ENCODE data around the gene NCCRP1. TPM values are rescaled to one million over a fixed set of nuclear protein-coding genes. Genes with fewer than 3 reads are reported as not detected.

The NCCRP1 gene
- total and polyA plus RNA-seq, 4 donors: not detected

DNA sequence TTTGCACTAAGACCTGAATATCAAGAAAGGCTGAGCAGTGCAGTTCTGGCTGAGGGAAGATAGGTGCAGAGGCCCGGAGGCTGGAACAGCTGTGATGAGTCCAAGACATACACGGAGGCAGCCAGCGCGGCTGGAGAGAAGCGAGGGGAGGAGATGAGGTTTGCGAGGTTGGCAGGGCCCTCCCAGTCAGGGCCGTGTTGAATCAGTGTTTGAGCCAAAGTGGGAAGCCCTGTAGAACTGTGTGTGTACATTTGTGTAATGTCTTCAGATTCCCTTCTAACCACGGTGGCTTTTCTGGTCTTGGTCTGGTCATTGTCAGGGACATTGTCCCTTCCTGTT lies 36.3 kb upstream of the NCCRP1 start (continued):
- TF ChIP-seq, protein P1, sequence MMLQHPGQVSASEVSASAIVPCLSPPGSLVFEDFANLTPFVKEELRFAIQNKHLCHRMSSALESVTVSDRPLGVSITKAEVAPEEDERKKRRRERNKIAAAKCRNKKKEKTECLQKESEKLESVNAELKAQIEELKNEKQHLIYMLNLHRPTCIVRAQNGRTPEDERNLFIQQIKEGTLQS (IDR thresholded peaks at IDR 0.05): no peak
- no peak for TF ChIP-seq JUND (IDR thresholded peaks at IDR 0.05)
- TF ChIP-seq NR2F2 (IDR thresholded peaks at IDR 0.05): no peak
- no peak for TF ChIP-seq HNF4A (conservative IDR thresholded peaks at IDR 0.05)

DNA sequence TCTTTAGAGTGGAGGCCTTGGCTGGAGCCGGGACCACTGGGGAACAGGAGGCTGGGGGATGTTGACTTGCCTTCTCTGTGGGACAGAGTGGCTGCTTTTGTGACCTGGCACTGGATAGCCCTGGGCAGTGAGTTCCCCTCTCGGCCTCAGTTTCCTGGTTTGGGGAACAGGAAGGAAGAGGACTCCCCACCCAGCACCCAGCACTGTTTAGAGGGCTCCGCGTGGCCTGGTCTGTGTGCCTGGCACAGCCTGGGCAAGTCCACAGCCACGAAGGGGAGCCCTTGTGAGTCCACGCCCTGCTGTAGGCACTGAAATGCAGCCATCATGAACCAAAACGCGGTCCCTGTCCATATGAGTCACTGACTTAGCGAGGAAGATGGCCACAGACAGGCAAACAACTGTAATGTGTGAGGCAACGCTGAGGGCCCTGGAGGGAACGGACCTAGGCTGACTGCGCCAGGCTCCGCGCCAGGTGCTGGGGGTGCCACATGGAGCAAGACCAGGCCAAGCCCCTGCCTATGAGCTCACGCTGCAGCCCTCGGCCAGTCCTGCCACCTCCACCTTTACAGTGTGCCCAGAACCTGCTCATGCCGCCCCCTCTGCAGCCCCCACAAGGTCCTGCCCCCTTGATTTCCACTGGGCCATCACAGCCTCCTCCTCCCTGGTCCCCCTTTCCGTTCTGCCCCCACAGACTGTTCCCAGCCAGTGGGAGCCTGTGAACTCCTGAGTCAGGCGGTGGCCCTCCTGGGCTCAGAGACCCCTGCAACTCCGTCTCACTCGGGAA lies 35.7 kb upstream of the NCCRP1 start:
- Histone ChIP-seq H3K4me1 (ENCODE audit: control insufficient read depth in 4 of 4, insufficient read depth in 4 of 4, low read length in 3 of 4) (peaks cover 15 to 39% (median 35%) of the 10 kb centered on the region in 4 donors), H3K27me3 (ENCODE audit: control insufficient read depth in 4 of 4, insufficient read depth in 4 of 4, low read length in 3 of 4) (no peaks in the 10 kb centered on the region), H3K36me3 (ENCODE audit: control insufficient read depth in 4 of 4, insufficient read depth in 3 of 4, low read depth in 1 of 4, low read length in 3 of 4) (no peaks in the 10 kb centered on the region), H3K4me3 (ENCODE audit: low read depth in 1 of 3, low read length in 3 of 3) (no peak overlapping the region), H3K9ac (ENCODE audit: low read depth in 1 of 2, low read length in 2 of 2) (no peak overlapping the region), H3K27ac (ENCODE audit: low read depth in 1 of 2, low read length in 2 of 2) (no peak overlapping the region), H3K9me3 (ENCODE audit: control insufficient read depth in 4 of 4, low read length in 3 of 4) (no peaks in the 10 kb centered on the region)
- TF ChIP-seq, protein P2, sequence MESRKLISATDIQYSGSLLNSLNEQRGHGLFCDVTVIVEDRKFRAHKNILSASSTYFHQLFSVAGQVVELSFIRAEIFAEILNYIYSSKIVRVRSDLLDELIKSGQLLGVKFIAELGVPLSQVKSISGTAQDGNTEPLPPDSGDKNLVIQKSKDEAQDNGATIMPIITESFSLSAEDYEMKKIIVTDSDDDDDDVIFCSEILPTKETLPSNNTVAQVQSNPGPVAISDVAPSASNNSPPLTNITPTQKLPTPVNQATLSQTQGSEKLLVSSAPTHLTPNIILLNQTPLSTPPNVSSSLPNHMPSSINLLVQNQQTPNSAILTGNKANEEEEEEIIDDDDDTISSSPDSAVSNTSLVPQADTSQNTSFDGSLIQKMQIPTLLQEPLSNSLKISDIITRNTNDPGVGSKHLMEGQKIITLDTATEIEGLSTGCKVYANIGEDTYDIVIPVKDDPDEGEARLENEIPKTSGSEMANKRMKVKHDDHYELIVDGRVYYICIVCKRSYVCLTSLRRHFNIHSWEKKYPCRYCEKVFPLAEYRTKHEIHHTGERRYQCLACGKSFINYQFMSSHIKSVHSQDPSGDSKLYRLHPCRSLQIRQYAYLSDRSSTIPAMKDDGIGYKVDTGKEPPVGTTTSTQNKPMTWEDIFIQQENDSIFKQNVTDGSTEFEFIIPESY (IDR thresholded peaks at IDR 0.05): no peak
- no peak for TF ChIP-seq TAF1 (conservative IDR thresholded peaks at IDR 0.05)
- no peak for TF ChIP-seq SP1 (IDR thresholded peaks at IDR 0.05)
- TF ChIP-seq HNF4G (IDR thresholded peaks at IDR 0.05): no peak
- TF ChIP-seq, protein P3, sequence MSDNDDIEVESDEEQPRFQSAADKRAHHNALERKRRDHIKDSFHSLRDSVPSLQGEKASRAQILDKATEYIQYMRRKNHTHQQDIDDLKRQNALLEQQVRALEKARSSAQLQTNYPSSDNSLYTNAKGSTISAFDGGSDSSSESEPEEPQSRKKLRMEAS (IDR thresholded peaks at IDR 0.05): no peak
- TF ChIP-seq HNF4A (conservative IDR thresholded peaks at IDR 0.05): no peak
- no peak for TF ChIP-seq RAD21 (IDR thresholded peaks at IDR 0.05)
- no peak for TF ChIP-seq JUND (IDR thresholded peaks at IDR 0.05)
- TF ChIP-seq, protein P1 (IDR thresholded peaks at IDR 0.05): no peak
- TF ChIP-seq FOXA2 (IDR thresholded peaks at IDR 0.05): no peak
- no peak for TF ChIP-seq FOXA1 (IDR thresholded peaks at IDR 0.05)
- TF ChIP-seq GABPA (IDR thresholded peaks at IDR 0.05 in 1 of 2, conservative IDR thresholded peaks at IDR 0.05 in 1 of 2): no peak
- TF ChIP-seq, protein P4, sequence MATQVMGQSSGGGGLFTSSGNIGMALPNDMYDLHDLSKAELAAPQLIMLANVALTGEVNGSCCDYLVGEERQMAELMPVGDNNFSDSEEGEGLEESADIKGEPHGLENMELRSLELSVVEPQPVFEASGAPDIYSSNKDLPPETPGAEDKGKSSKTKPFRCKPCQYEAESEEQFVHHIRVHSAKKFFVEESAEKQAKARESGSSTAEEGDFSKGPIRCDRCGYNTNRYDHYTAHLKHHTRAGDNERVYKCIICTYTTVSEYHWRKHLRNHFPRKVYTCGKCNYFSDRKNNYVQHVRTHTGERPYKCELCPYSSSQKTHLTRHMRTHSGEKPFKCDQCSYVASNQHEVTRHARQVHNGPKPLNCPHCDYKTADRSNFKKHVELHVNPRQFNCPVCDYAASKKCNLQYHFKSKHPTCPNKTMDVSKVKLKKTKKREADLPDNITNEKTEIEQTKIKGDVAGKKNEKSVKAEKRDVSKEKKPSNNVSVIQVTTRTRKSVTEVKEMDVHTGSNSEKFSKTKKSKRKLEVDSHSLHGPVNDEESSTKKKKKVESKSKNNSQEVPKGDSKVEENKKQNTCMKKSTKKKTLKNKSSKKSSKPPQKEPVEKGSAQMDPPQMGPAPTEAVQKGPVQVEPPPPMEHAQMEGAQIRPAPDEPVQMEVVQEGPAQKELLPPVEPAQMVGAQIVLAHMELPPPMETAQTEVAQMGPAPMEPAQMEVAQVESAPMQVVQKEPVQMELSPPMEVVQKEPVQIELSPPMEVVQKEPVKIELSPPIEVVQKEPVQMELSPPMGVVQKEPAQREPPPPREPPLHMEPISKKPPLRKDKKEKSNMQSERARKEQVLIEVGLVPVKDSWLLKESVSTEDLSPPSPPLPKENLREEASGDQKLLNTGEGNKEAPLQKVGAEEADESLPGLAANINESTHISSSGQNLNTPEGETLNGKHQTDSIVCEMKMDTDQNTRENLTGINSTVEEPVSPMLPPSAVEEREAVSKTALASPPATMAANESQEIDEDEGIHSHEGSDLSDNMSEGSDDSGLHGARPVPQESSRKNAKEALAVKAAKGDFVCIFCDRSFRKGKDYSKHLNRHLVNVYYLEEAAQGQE (IDR thresholded peaks at IDR 0.05): no peak
- TF ChIP-seq RXRA (IDR thresholded peaks at IDR 0.05): no peak
- no peak for TF ChIP-seq EGR1 (IDR thresholded peaks at IDR 0.05; ENCODE audit: low read depth in 2 of 2)
- no peak for TF ChIP-seq NR2F2 (IDR thresholded peaks at IDR 0.05)
- 86% methylated on average over 21 of the region's 21 CpGs for WGBS
- no peak for DNase-seq (ENCODE audit: low spot score)

All from liver (tissue), 9 donors.